Brain pericyte (primary cell): ENCODE measurements around the gene DCAF15.
"Not testable (repeated sequence)": the region's sequence is repeated elsewhere in the genome, so short reads cannot be mapped to it uniquely, and the experiment has no call there.

Experiments
- DNase-seq: peaks from one replicate; pipeline ENCODE4 v3.0.0-alpha.2; 2012; ENCODE audit warnings: low read depth, low spot score

Gene DCAF15, protein sequence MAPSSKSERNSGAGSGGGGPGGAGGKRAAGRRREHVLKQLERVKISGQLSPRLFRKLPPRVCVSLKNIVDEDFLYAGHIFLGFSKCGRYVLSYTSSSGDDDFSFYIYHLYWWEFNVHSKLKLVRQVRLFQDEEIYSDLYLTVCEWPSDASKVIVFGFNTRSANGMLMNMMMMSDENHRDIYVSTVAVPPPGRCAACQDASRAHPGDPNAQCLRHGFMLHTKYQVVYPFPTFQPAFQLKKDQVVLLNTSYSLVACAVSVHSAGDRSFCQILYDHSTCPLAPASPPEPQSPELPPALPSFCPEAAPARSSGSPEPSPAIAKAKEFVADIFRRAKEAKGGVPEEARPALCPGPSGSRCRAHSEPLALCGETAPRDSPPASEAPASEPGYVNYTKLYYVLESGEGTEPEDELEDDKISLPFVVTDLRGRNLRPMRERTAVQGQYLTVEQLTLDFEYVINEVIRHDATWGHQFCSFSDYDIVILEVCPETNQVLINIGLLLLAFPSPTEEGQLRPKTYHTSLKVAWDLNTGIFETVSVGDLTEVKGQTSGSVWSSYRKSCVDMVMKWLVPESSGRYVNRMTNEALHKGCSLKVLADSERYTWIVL

DNA sequence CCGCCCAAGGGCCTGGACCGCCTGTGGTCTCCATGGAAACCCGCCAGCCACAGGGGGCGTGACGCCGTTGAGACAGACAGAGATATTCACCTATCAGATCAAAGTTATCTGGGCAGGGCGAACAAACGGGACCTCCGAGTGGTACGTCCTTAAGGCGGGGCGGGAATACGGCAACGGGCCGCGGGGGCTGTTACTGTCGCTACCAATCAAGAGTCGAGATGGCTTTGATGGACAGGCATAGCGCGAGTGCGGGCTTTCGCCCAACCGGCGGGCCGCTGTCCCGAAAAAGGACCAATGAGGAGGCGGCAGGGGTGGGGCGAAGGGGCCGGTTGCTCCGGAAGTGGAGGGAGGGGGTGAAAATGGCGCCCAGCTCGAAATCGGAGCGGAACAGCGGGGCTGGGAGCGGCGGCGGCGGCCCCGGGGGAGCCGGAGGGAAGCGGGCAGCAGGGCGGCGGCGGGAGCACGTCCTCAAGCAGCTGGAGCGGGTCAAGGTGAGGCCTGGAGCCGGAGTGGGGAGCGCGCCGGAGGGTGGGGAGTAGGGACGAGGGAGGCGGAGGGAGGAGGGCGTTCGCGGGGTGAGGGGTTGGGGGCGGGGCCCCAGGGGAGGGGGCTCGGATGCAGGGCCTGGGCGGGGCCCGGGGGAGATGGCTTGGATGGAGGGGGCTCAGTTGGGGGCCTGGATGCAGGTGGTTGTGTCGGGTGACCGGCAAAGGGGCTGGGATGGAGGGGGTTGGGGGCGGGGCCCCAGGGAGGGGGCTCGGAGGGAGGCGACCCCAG, at the start of gene DCAF15:
Gene DCAF15 (plus strand): TSS at position 356 of the 777 bp plus-strand sequence. CDS start 4 bp downstream, at position 360.
- DNase-seq, result peak; percentile 99

DNA sequence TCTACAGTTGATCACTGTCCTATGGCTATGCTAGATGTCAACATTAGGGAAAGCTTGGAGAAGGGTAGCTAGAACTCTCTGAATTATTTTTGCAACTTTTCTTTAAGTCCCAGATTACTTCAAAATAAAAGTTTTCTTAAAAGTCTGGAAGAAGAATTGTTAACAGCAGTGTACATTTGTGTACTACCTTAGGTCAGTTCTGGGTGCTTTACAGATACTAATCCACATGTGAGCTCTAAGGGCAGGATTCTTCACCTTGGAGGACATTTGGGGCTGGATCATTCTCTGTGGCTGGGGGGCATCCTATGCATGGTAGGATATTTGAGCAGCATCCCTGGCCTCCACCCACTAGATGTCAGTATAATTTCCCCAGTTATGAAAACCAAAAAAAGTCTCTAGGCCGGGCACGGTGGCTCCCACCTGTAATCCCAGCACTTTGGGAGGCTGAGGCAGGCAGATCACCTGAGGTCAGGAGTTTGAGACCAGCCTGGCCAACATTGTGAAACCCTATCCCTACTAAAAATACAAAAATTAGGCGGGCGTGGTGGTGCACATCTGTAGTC, 49.2 kb upstream of the DCAF15 start:
- DNase-seq, result no peak

DNA sequence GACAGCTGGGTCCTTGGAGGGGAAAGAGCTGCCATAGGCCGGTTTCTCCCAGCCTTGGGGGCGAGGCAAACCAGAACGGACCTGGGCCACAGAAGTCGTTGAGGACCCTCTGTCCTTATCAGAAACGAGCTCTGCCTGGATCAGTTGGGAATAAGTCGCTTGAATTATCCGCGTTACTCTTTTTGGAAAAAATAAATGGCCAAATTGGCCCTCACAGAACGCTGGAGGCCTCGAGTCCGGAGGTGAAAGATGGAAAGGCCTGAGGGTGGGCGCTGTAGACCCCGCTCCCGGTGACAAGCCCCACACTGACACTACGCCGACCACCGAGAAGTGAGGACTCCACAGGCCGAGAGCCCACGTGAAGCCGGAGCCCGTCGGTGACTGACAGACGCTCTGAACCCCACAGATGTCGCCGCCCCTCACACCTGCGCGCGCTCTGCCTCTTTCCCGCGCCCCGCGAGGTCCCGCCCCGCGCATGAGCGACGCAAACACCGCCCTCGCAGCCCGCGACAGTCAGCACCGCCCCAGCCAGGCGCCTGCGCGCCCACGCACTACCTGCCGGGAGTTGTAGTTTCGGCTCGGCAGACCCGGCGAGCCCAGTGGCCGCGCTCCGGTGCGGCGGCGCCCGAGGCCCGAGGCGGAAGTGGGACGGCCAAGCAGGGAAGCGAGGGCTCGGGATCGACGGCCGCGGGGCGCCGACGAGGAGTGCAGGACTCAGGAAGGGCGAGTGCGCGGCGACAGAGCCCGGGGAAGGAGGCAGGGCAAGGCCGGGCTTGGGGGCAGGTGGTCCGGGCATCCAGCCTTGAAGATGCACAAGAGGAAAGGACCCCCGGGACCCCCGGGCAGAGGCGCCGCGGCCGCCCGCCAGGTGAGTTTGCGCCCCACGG, 46.4 kb upstream of the DCAF15 start, which contains the start of the genes BRME1 and CC2D1A:
Gene BRME1 (minus strand): TSS at position 484 of the 887 bp plus-strand sequence. CDS start 1,225 bp downstream, outside the sequence.
Gene CC2D1A (plus strand): TSS at position 568 of the 887 bp plus-strand sequence. CDS start 241 bp downstream, at position 809.
- no peak for DNase-seq

DNA sequence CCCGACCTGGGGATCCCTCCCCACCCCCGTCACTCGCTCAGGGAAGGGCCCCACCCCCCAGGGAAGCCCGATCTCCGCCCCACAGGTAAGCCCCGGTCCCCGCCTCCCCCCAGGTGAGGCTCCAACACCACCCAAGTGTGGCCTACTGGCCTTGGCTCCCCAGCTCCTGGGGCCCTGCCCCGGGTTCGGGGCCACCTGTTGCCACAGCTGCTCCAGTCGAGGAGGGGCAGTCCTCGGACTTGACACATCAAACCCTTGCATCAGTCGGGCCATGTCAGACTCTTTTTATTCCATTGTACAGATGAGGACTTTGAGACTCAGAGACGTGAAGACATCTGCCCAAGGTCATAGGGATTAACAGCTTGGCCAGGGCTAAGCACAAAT, 45.8 kb upstream of the DCAF15 start:
- DNase-seq, result no peak

DNA sequence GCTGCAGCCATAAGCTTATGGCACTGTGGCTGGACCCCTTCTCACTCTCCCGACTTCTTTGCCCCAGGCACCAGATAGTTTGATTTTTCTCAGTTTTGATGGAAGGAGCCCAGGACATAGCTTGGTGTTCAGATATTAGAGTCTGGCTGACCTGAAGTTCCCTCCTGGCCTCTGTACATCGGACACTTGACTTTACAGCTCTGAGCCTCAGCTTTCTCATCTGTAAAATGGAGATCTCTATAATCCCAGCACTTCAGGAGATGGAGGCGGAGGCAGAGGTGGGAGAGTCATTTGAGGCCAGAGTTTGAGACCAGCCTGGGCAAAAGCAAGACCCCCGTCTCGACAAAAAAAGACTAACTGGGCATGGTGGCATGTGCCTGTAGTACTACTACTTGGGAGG, 45.4 kb upstream of the DCAF15 start:
- no peak for DNase-seq

DNA sequence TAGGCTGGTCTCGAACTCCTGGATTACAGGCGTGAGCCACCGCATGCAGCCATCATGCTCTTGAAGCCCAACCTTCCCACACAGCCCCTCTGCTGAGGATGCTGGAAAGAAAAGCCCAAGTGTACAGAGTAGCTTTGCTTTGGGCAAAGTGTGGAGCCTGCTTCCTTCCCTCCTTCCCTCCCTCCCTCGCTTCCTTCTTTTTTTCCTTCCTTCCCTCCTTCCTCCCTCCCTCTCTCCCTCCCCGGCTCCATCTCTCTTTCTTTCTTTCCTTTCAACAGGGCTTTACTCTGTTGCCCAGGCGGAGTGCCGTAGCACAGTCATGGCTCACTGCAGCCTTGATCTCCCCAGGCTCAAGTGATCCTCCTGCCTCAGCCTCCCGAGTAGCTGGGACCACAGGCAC, 43.6 kb upstream of the DCAF15 start:
- no peak for DNase-seq

DNA sequence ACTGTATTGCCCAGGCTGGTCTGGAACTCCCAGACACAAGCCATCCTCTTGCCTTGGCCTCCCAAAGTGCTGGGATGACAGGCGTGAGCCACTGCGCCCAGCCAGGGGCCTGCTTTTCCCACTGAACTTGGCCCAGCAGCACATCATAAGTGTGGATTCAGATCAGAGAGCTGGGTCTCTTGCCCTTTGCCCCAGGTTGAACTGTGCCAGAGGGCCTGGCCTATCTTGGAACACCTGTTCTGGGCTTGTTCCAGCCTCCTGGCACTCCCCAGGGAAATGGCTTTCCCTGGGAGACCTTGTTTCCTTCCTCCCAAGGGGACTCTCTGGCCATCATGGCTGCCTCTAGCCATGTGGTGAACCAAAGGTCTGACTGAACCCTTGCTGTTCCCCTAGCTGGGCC, 42.9 kb upstream of the DCAF15 start:
- no peak for DNase-seq

DNA sequence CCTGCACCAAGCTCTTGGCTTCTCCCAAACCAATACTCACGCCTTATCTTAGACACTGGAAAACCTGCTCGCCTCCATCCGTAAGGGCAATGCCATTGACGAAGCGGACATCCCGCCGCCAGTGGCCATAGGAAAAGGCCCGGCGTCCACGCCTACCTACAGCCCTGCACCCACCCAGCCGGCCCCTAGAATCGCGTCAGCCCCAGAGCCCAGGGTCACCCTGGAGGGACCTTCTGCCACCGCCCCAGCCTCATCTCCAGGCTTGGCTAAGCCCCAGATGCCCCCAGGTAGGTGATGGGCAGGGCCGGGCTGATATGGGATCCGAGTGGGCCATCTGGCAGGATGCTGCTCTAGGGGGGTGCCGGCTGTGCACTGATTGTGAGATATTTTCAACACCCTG, 39.0 kb upstream of the DCAF15 start:
- no peak for DNase-seq

DNA sequence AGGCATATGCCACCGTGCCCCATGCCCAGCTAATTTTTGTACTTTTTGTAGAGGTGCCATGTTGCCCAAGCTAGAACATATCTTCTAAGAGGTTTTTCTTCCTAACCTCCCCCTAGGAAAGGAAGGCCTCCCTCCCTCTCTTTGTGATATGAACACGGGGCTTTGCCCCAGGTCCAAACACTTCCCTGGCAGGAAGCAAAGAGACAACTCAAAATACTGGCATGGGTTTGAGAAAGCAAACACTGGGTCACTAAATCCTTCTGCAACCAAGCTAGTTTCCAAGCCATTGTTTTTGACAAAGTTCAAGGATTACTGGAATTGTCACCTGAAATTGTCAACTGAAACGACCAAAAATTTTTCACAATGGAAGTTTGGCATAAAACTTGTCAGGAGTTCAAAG, 37.5 kb upstream of the DCAF15 start:
- no peak for DNase-seq

DNA sequence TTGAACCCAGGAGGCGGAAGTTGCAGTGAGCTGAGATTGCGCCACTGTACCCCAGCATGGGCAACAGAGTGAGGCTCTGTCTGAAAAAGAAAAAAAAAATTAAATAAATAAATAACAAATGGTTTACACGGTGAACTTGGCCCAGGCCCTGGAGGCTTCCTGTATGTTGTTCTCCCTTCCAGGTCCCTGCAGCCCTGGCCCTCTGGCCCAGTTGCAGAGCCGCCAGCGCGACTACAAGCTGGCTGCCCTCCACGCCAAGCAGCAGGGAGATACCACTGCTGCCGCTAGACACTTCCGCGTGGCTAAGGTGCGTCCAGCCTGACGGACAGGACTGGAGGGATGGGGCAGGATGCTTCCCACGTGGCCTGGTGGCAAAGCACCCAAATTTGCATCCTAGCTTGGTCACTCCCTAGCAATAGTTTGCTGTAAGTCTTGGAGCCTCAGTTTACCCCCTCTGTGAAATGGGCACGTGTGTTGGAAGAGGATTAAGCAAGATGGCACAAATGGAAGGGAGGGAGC, 34.4 kb upstream of the DCAF15 start:
- no peak for DNase-seq

DNA sequence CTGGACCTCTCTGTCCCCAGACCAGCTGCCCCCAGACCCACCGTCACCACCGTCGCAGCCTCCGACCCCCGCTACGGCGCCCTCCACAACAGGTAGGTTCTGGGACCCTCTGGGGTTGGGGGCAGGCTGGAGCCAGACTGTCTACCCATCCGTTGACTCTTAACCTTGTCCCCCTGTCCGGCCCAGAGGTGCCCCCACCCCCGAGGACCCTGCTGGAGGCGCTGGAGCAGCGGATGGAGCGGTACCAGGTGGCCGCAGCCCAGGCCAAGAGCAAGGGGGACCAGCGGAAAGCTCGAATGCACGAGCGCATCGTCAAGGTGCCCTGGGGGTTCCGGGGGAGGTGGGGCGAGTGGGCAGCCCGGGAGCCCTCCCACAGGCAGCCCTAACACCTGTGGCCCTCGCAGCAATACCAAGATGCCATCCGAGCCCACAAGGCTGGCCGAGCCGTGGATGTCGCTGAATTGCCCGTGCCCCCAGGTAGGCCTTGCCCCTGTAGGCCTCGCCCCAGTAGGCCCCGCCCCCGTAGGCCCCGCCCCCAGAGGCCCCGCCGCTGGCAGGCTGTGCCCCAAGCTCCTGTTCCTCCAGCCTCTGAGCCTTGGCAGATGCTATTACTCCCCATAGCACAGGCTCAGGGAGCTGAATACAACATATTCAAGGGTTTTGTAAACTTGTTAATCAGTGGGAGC, 33.4 kb upstream of the DCAF15 start:
- no peak for DNase-seq

DNA sequence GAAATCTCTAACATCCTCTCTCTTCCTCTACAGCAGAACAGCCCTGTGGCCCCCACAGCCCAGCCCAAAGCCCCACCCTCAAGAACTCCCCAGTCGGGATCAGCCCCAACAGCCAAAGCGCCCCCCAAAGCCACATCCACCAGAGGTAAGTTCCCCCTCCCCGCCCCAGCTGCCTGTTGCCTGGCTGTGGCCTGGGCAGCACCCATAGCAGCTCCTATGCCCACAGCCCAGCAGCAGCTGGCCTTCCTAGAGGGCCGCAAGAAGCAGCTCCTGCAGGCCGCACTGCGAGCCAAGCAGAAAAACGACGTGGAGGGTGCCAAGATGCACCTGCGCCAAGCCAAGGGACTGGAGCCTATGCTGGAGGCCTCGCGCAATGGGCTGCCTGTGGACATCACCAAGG, 31.8 kb upstream of the DCAF15 start:
- no peak for DNase-seq

DNA sequence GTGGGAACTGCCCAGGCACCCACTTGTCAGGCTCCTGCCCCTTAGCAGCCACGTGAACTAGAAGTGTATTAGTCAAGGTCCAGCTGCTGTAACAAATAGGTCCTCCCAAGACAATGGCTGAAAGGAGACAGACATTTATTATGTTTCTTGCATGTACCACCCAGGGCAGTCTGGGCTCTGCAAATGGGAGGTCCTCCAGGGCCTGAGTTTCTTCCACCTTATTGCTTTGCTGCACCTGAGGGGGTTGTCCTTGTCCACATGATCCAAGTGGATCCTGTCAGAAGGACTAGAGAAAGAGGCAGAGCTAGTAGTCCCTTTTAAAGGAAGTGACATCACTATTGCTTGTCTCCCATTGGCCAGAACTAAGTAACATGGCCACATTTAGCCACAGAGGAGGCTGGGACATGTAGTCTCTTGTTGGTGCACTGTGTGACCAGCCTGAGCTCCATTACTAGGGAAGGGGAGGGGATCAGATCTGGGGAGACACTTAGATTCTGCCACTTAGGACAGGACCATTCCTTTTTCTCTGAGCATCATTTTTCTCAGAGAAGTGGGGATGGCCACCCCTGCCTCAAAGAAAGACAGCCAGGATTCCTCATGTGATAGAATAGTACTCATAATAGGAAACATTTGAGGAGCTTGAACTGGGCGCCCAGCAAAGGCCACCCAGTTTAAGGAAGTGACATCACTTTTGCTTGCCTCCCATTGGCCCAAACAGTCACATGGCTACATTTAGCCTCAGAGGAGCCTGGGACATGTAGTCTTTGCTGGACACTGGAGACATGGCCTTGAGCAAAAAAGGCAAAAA, 31.2 kb upstream of the DCAF15 start:
- DNase-seq, result no peak

DNA sequence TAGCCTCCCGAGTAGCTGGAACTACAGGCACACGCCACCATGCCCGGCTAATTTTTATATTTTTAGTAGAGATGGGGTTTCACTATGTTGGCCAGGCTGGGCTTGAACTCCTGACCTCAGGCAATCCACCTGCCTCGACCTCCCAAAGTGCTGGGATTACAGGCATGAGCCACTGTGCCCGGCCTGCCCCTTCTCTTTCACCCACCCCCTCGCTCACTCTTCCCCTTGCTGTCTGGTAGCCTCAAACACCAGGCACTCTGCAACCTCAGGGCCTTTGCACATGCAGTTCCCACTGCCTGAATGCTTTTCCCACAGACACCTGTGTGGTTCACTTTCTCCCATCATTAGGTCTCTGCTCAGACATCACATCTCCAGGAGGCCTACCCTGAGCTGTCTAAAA, 30.2 kb upstream of the DCAF15 start:
- not testable (repeated sequence) for DNase-seq

DNA sequence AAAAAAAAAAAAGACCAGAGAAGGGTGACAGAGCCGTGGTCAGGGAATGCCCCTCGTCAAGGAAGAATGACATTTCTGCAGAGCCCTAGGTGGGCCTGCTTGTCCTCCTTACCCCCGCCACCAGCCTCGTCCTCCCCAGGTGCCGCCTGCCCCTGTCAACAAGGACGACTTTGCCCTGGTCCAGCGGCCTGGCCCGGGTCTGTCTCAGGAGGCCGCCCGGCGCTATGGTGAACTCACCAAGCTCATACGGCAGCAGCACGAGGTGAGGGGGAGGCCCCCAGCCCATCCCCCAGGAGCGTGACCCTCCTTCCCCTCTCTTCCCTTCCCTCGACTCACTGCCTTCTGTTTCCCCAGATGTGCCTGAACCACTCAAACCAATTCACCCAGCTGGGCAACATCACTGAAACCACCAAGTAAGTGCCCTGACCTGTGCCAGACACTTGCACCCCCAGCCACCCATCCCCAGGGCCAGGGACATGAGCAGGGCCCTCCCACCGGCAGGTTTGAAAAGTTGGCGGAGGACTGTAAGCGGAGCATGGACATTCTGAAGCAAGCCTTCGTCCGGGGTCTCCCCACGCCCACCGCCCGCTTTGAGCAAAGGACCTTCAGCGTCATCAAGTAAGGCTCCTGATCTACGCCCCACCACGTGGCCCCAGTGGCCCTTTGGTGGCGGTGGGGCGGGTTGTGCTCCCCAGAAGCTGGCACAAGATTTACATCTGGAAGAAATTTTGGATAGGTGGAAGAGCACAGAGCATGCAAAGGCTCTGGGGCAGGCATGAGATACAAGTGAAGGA, 28.9 kb upstream of the DCAF15 start:
- DNase-seq, result no peak

DNA sequence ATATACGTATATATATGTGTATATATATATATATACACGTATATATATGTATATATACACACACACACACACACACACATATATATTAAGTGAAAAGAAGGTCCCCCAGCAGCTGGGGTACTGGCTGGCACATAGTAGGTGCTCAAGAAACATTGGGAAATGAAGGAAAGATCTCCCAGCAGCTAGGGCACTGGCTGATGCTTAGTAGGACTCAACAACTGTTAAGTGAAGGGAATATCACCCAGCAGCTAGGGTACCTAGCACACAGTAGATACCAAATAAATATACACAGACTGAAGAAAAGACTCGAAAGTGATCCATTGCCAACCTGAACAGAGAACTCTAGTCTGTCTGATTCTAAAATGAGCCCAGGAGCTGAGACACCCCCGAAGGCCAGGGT, 26.3 kb upstream of the DCAF15 start:
- no peak for DNase-seq

DNA sequence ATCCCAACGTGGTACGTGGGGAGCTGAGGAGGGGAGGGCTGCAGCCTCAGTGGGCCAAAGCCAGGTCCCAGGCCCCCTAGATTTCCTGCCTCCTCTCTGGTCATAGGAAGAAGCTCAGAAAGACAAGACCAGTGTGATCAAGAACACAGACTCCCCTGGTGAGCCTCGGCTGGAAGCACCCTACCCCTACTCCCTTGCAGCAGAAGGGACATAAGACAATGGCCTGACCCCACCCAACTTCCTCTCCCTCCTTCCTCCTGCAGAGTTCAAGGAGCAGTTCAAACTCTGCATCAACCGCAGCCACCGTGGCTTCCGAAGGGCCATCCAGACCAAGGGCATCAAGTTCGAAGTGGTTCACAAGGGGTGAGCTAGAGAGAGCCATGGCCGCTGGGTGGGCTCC, 25.6 kb upstream of the DCAF15 start:
- no peak for DNase-seq

DNA sequence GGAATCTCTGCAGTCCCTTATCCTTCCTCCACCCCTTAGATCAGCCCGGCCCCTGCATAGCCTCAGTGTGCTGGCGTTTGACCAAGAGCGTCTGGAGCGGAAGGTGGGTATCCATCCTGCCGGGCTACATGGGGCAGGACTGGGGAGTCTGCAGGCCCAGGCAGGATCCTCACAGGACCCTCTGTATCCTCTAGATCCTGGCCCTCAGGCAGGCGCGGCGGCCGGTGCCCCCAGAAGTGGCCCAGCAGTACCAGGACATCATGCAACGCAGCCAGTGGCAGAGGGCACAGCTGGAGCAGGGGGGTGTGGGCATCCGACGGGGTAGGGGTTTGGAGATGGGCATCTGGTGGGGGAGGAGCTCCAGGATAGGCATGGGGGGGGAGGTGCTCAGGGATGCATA, 23.0 kb upstream of the DCAF15 start:
- no peak for DNase-seq

DNA sequence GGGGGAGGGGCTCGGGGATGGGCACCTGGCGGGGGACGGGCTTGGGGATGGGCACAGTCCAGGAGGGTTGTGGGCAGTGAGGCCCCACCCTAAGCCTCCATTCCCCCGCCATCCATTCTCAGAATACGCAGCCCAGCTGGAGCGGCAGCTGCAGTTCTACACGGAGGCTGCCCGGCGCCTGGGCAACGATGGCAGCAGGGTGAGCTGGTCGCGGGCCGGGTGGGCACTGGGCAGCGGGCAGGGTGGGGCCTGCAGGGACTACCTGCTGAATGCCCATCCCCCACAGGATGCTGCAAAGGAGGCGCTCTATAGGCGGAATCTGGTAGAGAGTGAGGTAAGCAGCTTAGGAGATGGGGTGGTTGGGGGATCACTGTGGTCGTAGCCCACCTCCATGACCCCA, 22.4 kb upstream of the DCAF15 start:
- DNase-seq, result no peak
